ENCODE results near the gene CKM. TPM values are rescaled to one million over a fixed set of nuclear protein-coding genes. Genes with fewer than 3 reads are reported as not detected.

Gene CKM
- 0.27 TPM for total RNA-seq

- no peak for DNase-seq (ENCODE audit: low read depth in 2 of 3, low spot score in 2 of 3)
Measured at GRCh38 chr19:45322744-45323281, at the start of gene CKM. Gene CKM, minus strand, starts transcription at chr19:45322875. Its CDS starts 3,162 bp downstream, at chr19:45319713.

DNA sequence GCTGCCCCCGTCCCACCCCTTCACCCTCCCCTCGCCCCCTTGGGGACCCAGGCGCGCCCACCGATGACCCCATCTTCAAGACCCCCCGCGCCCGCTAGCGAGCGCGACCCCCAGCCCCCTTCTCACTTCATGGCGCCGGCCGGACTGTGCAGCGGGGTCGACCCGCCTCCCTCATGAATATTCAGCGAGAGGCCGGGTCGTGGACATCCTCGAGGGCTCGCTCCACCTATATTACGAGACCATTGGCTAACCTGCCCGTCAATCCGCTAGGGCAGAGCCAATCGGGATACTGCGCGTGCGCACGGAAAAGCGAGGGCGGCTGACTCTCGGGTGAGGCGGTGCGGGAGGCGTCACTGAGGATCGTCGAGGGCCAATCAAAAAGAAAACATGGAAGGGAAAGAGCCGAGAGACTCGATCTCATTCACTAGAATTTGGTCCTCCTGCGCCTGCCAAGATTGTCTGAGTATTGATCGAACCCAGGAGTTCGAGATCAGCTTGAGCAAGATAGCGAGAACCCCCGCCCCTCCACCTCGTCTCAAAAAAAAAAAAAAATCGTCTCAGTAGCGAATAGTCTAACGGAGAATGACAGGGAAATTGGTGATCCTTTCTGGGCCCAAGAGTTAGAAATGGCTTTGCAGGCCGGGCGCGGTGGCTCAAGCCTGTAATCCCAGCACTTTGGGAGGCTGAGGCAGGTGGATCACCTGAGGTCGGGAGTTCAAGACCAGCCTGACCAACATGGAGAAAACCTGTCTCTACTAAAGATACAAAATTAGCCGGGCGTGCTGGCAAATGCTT, 47.9 kb upstream of the CKM start, which contains the start of gene ERCC2:
TSS of gene ERCC2 (minus strand) at position 164 of the 795 bp plus-strand sequence. CDS start at position 131, 33 bp downstream.
- peak; percentile 99 for DNase-seq (ENCODE audit: low read depth in 2 of 3, low spot score in 2 of 3)

DNA sequence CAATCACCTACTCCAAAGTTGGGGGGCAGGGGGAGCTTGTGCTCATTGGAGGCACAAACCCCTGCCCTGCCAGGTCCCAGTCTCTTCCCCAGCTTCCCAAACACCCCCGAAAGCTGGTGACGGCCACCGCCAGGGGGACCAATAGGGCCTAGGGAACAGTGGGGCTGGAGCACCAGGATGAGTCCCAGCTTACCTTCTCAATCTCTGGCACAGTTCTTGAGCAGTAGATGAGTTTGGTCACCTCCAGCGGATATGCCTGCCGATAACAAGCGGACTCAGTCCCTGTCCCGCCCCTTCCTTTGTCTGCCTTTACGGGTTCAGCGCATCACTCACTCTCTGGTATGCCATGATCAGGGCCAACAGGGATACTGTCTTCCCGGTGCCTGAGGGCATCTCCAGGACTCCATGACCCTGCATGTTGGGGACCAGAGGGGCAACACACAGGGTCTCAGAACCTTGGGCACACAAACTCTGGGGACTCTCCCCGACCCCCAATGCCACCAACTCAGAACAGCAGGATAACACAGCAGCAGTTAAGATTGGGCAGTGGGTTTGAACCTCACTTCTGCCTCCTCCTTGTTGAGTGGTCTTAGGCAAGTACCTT, 46.2 kb upstream of the CKM start:
- DNase-seq (ENCODE audit: low read depth in 2 of 3, low spot score in 2 of 3), result no peak

DNA sequence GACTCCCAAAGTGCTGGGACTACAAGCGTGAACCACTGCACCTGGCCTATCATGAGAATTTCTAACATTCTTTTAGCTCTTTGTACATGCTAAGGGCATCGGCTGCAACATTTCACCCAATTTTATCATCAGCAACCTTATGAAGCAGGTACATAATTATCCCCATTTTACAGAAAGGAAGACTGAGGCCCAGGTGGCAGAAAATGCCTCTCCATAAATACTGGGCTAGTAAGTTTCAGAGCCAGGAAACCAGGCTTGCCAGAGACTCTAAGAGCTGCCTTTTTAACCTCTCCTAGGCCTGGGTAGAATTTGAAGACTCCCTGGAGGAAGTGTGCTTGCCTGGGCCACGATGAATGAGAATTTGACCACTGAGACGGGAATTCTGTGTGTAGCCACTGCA, 45.5 kb upstream of the CKM start:
- DNase-seq (ENCODE audit: low read depth in 2 of 3, low spot score in 2 of 3), result no peak

GRCh38 chr19:45364696-45365095, 42.0 kb upstream of the CKM start:
- DNase-seq (ENCODE audit: low read depth in 2 of 3, low spot score in 2 of 3), result no peak

GRCh38 chr19:45363861-45364459, 41.3 kb upstream of the CKM start:
- DNase-seq (ENCODE audit: low read depth in 2 of 3, low spot score in 2 of 3), result no peak

DNA sequence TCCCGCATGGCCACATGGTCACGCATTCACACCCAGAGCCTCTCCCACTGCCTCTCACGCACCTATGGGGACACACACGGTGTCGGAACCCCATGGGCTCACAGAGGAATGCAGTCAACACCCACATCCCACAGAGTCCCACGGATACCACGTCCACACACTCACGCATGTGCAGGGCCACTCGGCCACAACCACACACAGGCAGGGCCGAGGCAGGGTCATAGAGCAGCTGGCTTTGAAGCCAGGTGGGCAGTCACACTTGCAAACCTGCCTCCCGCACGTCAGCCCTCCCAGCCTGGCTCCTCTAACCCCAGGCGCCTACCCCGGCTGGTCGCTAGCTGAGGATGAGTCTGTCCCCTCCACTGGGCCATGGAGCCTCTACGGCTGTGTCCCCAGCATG, 39.6 kb upstream of the CKM start:
- DNase-seq (ENCODE audit: low read depth in 2 of 3, low spot score in 2 of 3), result no peak

- no peak for DNase-seq (ENCODE audit: low read depth in 2 of 3, low spot score in 2 of 3)
Measured at GRCh38 chr19:45361608-45362007, 38.9 kb upstream of the CKM start.

GRCh38 chr19:45358213-45358792, 35.6 kb upstream of the CKM start:
- no peak for DNase-seq (ENCODE audit: low read depth in 2 of 3, low spot score in 2 of 3)

GRCh38 chr19:45357445-45357783, 34.7 kb upstream of the CKM start:
- DNase-seq (ENCODE audit: low read depth in 2 of 3, low spot score in 2 of 3), result no peak

DNA sequence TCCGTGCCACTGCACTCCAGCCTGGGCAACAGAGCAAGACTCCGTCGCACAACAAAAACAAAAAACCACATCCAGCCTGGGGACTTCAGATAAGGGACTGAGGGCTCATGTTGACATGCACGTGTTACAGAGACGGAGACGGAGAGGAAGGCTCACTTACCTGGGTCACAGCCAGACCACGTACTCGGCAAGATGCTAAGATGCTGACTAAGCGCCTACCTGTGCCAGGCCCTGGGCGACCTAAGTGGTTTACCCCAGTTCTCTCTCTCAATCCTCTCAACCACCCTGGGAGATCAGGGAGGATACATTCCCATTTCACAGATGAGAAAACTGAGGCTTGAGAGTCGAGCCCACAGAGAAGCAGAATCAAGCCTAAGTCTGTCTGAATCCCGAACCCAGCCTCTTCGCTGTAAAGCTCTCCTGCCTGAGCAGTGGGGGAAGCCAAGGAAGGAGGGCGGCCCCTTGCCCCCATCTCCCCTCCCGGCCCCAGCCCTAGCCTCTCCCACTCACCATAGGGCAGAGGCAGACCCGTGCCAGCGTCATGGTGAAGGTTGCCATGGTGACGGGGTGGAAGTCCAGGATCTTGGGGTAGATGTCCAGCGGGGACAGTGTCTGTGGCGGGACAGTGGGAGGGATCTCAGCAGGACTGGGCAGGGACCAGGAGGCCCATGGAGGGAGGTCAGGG, 34.2 kb upstream of the CKM start:
- DNase-seq (ENCODE audit: low read depth in 2 of 3, low spot score in 2 of 3), result peak in 1 of 3 donors; percentile 28

- no peak for DNase-seq (ENCODE audit: low read depth in 2 of 3, low spot score in 2 of 3)
Measured at GRCh38 chr19:45355910-45356309, 33.2 kb upstream of the CKM start.

DNA sequence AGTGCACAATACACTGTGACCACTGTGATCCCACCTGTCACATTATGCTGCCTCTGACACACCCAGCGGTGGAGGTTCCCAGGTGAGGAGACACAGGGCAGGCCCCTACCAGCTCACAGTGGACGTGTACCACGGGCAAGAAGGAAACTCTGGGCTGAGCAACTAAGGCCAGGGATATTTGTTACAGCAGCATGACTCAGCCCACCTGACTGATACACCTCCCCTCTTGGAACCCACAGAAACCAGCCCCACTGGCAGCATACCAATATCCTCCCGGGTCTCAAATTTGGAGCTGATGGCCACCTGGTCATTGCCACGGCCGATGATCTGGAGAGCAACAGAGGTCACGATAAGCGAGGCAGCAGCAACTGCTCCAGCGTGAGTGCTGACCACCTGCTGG, 32.7 kb upstream of the CKM start:
- no peak for DNase-seq (ENCODE audit: low read depth in 2 of 3, low spot score in 2 of 3)

- no peak for DNase-seq (ENCODE audit: low read depth in 2 of 3, low spot score in 2 of 3)
Measured at GRCh38 chr19:45354241-45354842, 31.7 kb upstream of the CKM start.

DNA sequence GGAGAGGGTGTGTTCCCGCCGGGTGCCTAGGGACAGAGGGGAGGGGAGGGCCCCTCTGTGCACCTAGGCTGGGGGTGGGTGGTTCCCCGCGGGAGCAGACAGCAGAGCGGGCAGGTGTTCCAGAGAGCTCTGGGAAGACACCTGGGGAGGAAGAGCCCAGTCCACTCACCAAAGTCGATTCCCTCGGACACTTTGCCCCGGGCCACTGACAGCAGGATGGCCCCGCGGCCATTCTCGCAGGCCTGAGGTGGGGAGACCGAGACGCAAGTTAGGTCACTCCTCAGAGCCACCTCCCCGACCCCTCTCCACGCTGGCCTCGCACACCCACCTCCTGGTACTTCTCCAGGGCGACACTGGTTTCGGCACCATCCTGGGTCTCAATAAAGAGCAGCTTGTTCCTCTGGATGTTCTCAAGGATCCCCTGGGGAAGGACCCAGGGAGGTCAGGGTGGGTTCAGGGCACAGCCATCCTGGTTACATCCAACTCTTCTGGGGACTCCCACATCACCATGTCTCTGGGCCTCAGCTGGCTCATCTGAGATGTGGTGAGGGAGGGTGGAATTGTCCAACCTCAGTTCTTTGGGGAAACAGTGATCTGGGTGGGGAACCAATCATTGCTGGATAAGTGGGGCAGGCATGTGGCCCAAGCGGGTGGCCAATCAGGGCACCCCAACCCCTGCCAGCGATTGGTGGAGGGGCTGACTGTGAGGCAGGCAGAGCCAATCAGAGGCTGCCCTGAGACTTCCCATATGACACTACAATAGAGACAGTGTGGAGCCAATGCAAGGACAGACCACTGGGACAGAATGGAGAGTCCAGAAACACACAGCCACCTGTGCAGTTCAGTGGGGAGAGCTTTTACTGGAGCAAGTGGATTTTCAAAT, 30.5 kb upstream of the CKM start:
- no peak for DNase-seq (ENCODE audit: low read depth in 2 of 3, low spot score in 2 of 3)

DNA sequence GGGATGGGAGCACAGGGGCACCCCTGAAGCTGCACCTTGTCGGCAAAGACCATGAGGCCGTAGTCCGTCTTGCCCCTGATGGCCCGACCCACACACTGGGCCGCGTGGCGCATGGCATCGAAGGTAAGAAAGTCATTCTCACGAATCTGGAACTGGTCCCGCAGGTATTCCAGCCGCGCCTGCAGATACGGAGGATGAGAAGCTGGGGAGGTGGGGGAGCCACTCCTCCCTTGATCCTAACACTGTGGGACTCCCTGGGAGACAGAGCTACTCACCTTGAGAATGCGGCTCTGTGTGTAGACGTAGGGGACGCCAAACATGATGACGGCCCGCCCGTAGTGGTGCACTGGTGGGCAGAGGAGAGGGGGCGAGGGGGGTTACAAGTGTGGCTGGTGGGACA, 29.8 kb upstream of the CKM start:
- DNase-seq (ENCODE audit: low read depth in 2 of 3, low spot score in 2 of 3), result no peak

DNA sequence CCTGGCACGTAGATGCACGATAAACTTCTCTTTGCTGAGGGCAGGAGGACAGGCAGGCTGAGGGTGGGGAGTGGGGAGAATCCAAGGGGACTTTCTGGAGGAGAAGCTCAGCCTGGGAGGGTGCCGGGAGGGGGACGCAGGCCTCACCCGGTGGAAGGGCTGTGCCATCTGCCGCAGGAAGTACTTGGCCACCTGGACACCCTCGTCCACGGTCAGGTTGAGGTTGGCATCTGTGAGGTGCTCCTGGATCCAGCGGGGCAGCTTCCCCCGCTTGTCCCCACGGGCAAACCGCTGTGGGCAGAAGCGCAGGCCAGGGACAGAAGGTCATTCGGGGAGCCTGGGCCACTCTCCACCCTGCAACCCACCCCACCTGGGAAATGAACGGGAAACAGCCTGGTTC, 29.4 kb upstream of the CKM start:
- DNase-seq (ENCODE audit: low read depth in 2 of 3, low spot score in 2 of 3), result no peak

GRCh38 chr19:45351401-45351952, 28.8 kb upstream of the CKM start:
- no peak for DNase-seq (ENCODE audit: low read depth in 2 of 3, low spot score in 2 of 3)

- DNase-seq (ENCODE audit: low read depth in 2 of 3, low spot score in 2 of 3), result no peak
Measured at GRCh38 chr19:45350477-45351058, 27.9 kb upstream of the CKM start.

Data from hematopoietic multipotent progenitor cell (in vitro differentiated cells).